ENCODE data around the gene SARDH. TPM values are rescaled to one million over a fixed set of nuclear protein-coding genes. Genes with fewer than 3 reads are reported as not detected.

SARDH gene
- total RNA-seq, 1 donor from 2014 or later = 1.8 TPM

DNA sequence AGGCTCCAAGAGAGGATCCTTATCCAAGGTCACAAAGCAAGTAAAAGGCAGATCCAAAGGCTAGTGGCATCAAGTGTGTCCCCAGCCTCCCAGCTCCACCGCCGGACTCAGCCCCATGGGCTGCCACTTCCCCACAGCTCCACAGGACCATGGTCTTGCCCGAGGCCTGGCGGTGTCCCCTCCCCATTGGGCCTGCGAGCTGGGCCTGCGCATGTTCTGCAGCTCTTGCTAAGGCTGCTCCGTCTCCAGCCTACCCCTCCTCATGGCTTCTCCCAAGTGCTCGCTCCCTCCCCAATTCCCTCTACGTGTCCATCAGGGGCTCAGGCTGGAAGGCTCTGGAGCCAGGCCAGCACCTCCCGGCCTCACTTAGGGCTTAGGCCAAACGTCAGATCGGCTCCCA, 72.6 kb downstream of the SARDH start:
- DNase-seq (ENCODE audit: low read depth) = no peak
- Histone ChIP-seq H3K4me3 (ENCODE audit: low read depth, low read length) (no peak overlapping the region), H3K27me3 (ENCODE audit: control insufficient read depth, insufficient read depth, low read length) (peaks cover 6% of the 10 kb centered on the region), H3K36me3 (ENCODE audit: control insufficient read depth, insufficient read depth, low read length) (no peaks in the 10 kb centered on the region)
- TF ChIP-seq, protein P1, sequence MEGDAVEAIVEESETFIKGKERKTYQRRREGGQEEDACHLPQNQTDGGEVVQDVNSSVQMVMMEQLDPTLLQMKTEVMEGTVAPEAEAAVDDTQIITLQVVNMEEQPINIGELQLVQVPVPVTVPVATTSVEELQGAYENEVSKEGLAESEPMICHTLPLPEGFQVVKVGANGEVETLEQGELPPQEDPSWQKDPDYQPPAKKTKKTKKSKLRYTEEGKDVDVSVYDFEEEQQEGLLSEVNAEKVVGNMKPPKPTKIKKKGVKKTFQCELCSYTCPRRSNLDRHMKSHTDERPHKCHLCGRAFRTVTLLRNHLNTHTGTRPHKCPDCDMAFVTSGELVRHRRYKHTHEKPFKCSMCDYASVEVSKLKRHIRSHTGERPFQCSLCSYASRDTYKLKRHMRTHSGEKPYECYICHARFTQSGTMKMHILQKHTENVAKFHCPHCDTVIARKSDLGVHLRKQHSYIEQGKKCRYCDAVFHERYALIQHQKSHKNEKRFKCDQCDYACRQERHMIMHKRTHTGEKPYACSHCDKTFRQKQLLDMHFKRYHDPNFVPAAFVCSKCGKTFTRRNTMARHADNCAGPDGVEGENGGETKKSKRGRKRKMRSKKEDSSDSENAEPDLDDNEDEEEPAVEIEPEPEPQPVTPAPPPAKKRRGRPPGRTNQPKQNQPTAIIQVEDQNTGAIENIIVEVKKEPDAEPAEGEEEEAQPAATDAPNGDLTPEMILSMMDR (IDR thresholded peaks at IDR 0.05; ENCODE audit: insufficient read depth, low read length, poor library complexity, severe bottlenecking) = no peak

DNA sequence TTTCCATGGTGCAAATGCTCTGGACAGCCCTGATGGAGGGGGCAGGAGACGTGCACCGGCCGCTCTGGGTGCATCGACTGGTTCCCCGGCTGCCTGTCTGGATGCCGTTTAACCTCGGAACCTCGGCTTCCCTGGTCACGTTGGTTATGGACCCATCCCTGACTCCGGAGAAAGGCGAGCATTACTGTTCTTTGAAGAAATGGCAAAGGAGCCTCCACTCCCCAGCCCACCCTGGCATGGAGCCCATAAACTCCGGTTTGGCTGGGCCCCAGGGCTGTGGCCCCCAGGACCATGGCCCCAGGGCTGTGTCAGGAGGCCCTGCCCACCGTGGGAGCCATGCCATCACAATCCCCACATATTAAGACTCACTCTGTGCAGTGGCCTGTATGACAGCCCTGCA, 73.1 kb downstream of the SARDH start:
- TF ChIP-seq, protein P1 (IDR thresholded peaks at IDR 0.05; ENCODE audit: insufficient read depth, low read length, poor library complexity, severe bottlenecking) = no peak
- Histone ChIP-seq H3K36me3 (ENCODE audit: control insufficient read depth, insufficient read depth, low read length) (no peaks in the 10 kb centered on the region), H3K4me3 (ENCODE audit: low read depth, low read length) (no peak overlapping the region), H3K27me3 (ENCODE audit: control insufficient read depth, insufficient read depth, low read length) (peaks cover 9% of the 10 kb centered on the region)
- no peak for DNase-seq (ENCODE audit: low read depth)

DNA sequence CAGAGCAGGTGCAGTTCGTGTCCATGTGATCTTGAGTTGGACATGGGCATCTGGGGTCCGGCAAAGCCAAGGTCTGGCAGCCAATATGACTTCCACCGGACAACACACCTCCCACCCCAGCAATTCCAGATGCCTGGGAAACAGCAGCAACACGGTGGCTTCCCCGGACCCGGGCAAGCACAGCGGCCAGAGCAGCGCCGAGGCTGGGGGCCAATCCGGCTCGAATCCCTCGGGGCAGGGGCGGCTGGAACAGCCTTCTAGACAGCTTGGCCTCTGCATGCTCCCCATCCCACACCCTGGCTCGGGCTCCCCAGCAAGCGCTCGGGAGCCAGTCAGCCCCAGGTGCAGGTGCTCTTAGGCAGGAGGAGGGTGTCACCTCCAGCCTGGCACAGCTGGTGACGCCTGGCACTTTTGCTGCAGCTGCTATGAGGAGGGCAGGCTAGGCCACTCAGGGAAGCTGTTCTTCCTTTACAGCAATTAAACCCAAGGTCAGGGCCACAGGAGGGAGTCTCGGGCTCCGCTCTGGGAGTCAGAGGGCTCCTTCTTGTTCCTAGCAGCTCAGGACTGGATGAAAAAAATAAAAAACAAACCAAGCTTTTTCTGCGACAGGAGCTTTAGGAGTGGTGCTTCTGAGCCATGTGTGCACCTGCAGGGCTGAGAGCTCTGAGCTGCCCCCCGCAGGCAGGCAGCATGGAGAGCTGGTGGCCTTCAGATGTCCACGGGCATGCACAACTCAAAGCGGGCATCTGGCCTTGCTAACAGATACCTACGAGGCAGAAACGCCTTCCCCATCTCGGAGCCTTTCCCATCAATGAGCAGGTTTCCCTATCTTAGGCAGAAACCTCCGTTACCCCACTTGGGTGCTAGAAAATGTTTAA, 73.7 kb downstream of the SARDH start:
- Histone ChIP-seq H3K4me3 (ENCODE audit: low read depth, low read length) (no peak overlapping the region), H3K27me3 (ENCODE audit: control insufficient read depth, insufficient read depth, low read length) (peaks cover 16% of the 10 kb centered on the region), H3K36me3 (ENCODE audit: control insufficient read depth, insufficient read depth, low read length) (no peaks in the 10 kb centered on the region)
- no peak for DNase-seq (ENCODE audit: low read depth)
- TF ChIP-seq, protein P1 (IDR thresholded peaks at IDR 0.05; ENCODE audit: insufficient read depth, low read length, poor library complexity, severe bottlenecking) = no peak

DNA sequence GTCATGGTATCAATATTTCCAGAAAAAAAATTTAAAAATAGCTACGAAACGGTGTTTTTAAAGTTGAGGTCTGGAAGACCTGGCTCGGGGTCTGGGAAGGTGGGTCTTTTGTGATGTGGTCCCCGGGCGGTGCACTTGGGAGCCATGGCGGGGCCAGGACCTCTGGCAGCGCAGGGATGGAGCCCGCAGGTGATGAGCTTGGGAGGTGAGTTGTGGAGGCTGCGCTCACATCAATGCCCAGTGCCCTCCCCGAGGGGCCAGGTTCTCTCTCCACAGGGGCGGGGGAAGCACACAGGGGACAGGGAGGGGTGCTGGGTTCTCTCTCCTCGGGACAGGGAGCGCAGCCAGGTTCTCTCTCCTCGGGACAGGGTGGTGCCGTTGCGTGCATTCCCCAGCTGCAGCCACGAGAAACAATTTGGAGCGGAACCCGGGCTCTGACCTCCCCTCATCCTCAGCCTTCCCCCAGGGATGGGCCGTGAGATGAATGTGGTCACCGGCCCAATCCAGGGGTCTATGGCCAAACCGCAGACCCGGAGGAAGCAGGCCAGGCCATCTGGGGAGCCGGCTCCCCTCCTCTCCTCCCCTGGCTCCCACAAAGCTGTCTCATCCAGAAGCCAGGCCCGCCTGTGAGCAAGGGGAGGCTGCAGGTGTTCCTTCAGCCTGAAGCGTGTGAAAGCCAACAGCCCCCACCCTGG, 76.2 kb downstream of the SARDH start:
- DNase-seq (ENCODE audit: low read depth) = no peak
- TF ChIP-seq, protein P1 (IDR thresholded peaks at IDR 0.05; ENCODE audit: insufficient read depth, low read length, poor library complexity, severe bottlenecking) = no peak
- Histone ChIP-seq H3K27me3 (ENCODE audit: control insufficient read depth, insufficient read depth, low read length) (peaks cover 39% of the 10 kb centered on the region), H3K36me3 (ENCODE audit: control insufficient read depth, insufficient read depth, low read length) (no peaks in the 10 kb centered on the region), H3K4me3 (ENCODE audit: low read depth, low read length) (no peak overlapping the region)

DNA sequence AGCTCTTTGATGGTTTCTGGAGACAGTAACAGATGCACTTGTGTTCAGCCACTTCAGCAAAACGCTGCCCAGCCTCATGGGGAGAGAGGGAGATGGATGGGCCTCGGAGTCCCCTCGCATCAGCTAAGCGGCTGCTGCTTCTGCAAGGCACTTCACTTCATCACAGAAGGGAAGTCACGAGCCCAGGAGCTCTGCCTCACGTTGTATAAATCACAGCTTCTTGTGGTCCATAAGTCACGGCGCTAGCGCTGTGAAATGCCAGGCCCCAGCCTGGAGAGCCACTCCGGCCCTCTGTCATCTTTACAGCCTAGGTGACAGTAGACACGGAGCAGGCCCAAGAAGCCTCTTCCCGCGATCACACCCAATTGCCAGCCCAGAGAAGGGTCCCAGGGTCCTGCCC, 78.6 kb downstream of the SARDH start:
- Histone ChIP-seq H3K27me3 (ENCODE audit: control insufficient read depth, insufficient read depth, low read length) (peaks cover 59% of the 10 kb centered on the region), H3K36me3 (ENCODE audit: control insufficient read depth, insufficient read depth, low read length) (no peaks in the 10 kb centered on the region), H3K4me3 (ENCODE audit: low read depth, low read length) (no peak overlapping the region)
- DNase-seq (ENCODE audit: low read depth) = no peak
- TF ChIP-seq, protein P1 (IDR thresholded peaks at IDR 0.05; ENCODE audit: insufficient read depth, low read length, poor library complexity, severe bottlenecking) = no peak

Measured in kidney epithelial cell (primary cell).